Ishikawa (cell line): Measurements from ENCODE around the gene TTN.

Source experiments
- CEBPB ChIP-seq: IDR thresholded peaks from 2 replicates; pipeline ENCODE4 v1.6.1; 2012
- CREB1 ChIP-seq: IDR thresholded peaks from 2 replicates; pipeline ENCODE4 v1.6.1; 2012; ENCODE audit warnings: low read depth
- EGR1 ChIP-seq: IDR thresholded peaks from 2 replicates; pipeline ENCODE4 v1.6.1; 2012
- EP300 ChIP-seq: IDR thresholded peaks from 2 replicates; pipeline ENCODE4 v1.6.1; 2012; ENCODE audit warnings: borderline replicate concordance
- FOXM1 ChIP-seq: IDR thresholded peaks from 2 replicates; pipeline ENCODE4 v1.6.1; 2012; ENCODE audit warnings: low read depth, borderline replicate concordance
- NFIC ChIP-seq: IDR thresholded peaks from 2 replicates; pipeline ENCODE4 v1.6.1; 2012
- RAD21 ChIP-seq: IDR thresholded peaks from 2 replicates; pipeline ENCODE4 v1.6.1; 2012; ENCODE audit warnings: low read depth
- TAF1 ChIP-seq: IDR thresholded peaks from 2 replicates; pipeline ENCODE4 v1.6.1; 2012; ENCODE audit warnings: low read depth, mild to moderate bottlenecking
- TCF12 ChIP-seq: IDR thresholded peaks from 2 replicates; pipeline ENCODE4 v1.6.1; 2012; ENCODE audit warnings: low read depth
- TEAD4 ChIP-seq: IDR thresholded peaks from 2 replicates; pipeline ENCODE4 v1.6.1; 2012
- YY1 ChIP-seq: IDR thresholded peaks from 2 replicates; pipeline ENCODE4 v1.6.1; 2012; ENCODE audit warnings: low read depth
- ZBTB7A ChIP-seq: IDR thresholded peaks from 2 replicates; pipeline ENCODE4 v1.6.1; 2012; ENCODE audit warnings: low read depth
- TF ChIP-seq, protein P1 (sequence below): IDR thresholded peaks from 2 replicates; pipeline ENCODE4 v1.6.1; 2012; ENCODE audit warnings: low read depth, mild to moderate bottlenecking
- TF ChIP-seq, protein P2 (sequence below): IDR thresholded peaks from 2 replicates; pipeline ENCODE4 v1.6.1; 2012
- TF ChIP-seq, protein P3 (sequence below): IDR thresholded peaks from 2 replicates; pipeline ENCODE4 v1.6.1; 2012

Gene TTN

DNA sequence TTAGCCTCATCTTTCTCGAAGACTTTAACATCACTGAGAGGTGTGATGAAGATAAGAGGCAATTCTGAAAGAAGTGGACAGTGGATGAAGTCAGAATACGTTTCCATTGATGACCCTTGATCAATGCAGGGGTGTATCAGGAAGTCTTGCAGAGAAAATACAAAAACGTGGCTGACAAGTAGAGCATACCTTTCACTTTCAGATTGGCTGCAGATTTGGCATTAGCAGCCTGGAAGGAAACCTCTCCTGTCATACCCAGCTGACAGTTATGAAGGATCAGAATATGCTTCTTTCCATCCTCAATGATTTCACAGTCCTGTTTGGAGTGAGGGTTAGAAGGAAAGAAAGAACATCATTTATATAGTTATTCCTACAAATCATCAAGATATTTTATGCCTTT is 174.5 kb downstream of the TTN start:
- TF ChIP-seq CEBPB (no peak), CREB1 (no peak), ZBTB7A (no peak), TCF12 (no peak), TAF1 (no peak)
- TF ChIP-seq, protein P1, sequence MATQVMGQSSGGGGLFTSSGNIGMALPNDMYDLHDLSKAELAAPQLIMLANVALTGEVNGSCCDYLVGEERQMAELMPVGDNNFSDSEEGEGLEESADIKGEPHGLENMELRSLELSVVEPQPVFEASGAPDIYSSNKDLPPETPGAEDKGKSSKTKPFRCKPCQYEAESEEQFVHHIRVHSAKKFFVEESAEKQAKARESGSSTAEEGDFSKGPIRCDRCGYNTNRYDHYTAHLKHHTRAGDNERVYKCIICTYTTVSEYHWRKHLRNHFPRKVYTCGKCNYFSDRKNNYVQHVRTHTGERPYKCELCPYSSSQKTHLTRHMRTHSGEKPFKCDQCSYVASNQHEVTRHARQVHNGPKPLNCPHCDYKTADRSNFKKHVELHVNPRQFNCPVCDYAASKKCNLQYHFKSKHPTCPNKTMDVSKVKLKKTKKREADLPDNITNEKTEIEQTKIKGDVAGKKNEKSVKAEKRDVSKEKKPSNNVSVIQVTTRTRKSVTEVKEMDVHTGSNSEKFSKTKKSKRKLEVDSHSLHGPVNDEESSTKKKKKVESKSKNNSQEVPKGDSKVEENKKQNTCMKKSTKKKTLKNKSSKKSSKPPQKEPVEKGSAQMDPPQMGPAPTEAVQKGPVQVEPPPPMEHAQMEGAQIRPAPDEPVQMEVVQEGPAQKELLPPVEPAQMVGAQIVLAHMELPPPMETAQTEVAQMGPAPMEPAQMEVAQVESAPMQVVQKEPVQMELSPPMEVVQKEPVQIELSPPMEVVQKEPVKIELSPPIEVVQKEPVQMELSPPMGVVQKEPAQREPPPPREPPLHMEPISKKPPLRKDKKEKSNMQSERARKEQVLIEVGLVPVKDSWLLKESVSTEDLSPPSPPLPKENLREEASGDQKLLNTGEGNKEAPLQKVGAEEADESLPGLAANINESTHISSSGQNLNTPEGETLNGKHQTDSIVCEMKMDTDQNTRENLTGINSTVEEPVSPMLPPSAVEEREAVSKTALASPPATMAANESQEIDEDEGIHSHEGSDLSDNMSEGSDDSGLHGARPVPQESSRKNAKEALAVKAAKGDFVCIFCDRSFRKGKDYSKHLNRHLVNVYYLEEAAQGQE: no peak
- TF ChIP-seq, protein P2, sequence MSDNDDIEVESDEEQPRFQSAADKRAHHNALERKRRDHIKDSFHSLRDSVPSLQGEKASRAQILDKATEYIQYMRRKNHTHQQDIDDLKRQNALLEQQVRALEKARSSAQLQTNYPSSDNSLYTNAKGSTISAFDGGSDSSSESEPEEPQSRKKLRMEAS: no peak

DNA sequence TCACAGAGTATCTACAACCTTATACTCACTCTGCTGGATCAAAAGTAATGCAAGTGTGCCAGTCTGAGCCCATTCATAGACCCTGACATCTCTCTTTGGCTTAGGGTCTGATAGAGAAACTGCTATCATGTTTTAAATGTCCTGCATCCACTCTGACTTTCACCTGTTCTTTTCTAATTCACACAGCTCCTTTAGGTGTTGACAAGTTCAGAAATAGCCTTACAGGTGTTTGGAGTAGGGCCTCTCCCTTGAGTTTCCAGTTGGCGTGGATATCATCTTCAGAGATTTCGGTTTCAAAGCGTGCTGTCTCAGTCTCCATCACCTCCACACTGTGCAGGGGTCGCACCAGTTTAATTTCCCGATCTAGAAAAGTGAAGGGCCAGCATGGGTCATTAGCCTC is 176.6 kb downstream of the TTN start:
- TF ChIP-seq, protein P1: no peak
- TF ChIP-seq YY1 (no peak), TAF1 (no peak), TEAD4 (no peak), TCF12 (no peak), NFIC (no peak), EGR1 (no peak), ZBTB7A (no peak), CEBPB (no peak), EP300 (no peak), CREB1 (no peak), FOXM1 (no peak), RAD21 (no peak)
- TF ChIP-seq, protein P2: no peak
- TF ChIP-seq, protein P3, sequence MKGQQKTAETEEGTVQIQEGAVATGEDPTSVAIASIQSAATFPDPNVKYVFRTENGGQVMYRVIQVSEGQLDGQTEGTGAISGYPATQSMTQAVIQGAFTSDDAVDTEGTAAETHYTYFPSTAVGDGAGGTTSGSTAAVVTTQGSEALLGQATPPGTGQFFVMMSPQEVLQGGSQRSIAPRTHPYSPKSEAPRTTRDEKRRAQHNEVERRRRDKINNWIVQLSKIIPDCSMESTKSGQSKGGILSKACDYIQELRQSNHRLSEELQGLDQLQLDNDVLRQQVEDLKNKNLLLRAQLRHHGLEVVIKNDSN: no peak

DNA sequence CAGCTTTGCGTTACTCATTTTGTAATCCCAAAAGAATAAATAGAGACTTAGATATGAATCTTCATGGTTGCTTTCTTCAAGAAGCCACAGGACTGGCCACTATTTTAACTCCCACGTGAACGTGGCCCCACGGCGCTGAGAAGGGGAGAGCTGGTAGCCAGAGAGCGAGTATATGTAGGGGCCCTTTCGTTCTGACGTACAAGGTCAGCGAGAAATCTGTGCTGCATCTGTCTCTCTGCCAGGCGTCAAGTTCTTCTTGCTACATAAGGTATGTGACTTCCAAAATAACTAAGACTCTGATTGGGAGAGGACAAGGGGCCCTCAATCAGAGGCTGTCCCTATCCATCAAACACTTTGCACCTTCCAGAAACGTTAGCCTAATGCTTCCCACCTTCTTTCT is 177.8 kb downstream of the TTN start:
- TF ChIP-seq NFIC: no peak
- TF ChIP-seq RAD21: no peak
- no peak for TF ChIP-seq TAF1
- TF ChIP-seq CEBPB: no peak
- TF ChIP-seq EP300: no peak
- no peak for TF ChIP-seq TCF12
- TF ChIP-seq FOXM1: no peak
- TF ChIP-seq, protein P2: no peak
- TF ChIP-seq CREB1: no peak
- TF ChIP-seq TEAD4: no peak
- TF ChIP-seq YY1: no peak
- no peak for TF ChIP-seq ZBTB7A
- TF ChIP-seq EGR1: no peak

DNA sequence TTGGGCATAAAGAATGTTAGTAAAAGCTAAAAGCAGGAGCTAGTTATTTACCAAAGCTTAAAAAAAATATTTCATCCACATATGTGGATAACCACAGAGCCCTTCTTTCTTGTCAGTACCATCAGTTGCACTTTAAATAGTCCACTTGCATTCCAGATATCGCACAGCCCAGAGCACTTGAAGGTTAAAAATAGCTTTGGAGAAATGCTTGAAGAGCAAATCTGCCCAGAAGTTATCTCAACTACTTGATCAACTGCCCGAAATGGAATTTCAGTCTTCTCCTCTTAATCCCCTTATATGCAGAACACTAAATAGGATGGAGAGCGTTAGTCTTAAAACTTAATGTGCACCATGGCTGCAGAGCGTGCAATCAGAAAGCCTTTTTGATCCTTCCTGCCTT is 178.6 kb downstream of the TTN start:
- TF ChIP-seq CEBPB: no peak
- no peak for TF ChIP-seq FOXM1
- TF ChIP-seq, protein P1: no peak
- TF ChIP-seq YY1: no peak
- TF ChIP-seq RAD21: no peak
- no peak for TF ChIP-seq CREB1
- TF ChIP-seq, protein P3: no peak
- TF ChIP-seq ZBTB7A: no peak
- no peak for TF ChIP-seq EGR1
- TF ChIP-seq EP300: no peak
- TF ChIP-seq, protein P2: no peak
- TF ChIP-seq NFIC: no peak
- no peak for TF ChIP-seq TAF1
- no peak for TF ChIP-seq TCF12
- no peak for TF ChIP-seq TEAD4
